WTC11 (cell line): Measurements from ENCODE around the gene SPTLC3.

ENCODE experiments used
- ATF6 ChIP-seq: sonication (generic); formaldehyde crosslinking; IDR thresholded peaks from 2 replicates; pipeline ENCODE4 v1.8.1; 2023; ENCODE audit warnings: mild to moderate bottlenecking, missing genetic modification reagents
- CTCF ChIP-seq: fragments of 200-600 bp; IDR thresholded peaks from 2 replicates; pipeline ENCODE4 v1.8.0; 2022; ENCODE audit warnings: antibody characterized with exemption
- IRF2 ChIP-seq: sonication (generic); formaldehyde crosslinking; IDR thresholded peaks from 2 replicates; pipeline ENCODE4 v1.8.0; 2022; ENCODE audit warnings: low read depth, missing genetic modification reagents, borderline replicate concordance
- KAT7 ChIP-seq: sonication (generic); formaldehyde crosslinking; IDR thresholded peaks from 2 replicates; pipeline ENCODE4 v1.8.1; 2023; ENCODE audit warnings: missing genetic modification reagents, mild to moderate bottlenecking, borderline replicate concordance
- ZNF232 ChIP-seq: sonication (generic); formaldehyde crosslinking; IDR thresholded peaks from 2 replicates; pipeline ENCODE4 v1.8.0; 2022; ENCODE audit warnings: mild to moderate bottlenecking, missing genetic modification reagents

GRCh38 chr20:13174402-13174801, 165.6 kb downstream of the SPTLC3 start:
- TF ChIP-seq CTCF (no peak), ATF6 (no peak), KAT7 (CRISPR knock-in tag) (no peak), IRF2 (CRISPR knock-in tag) (no peak), ZNF232 (CRISPR knock-in tag) (no peak)
